ENCODE data around the gene ELL2. TPM values are rescaled to one million over a fixed set of nuclear protein-coding genes. Genes with fewer than 3 reads are reported as not detected.

ELL2 gene
- total RNA-seq, 2 donors from 2014 or later: 110 to 200 TPM

- Mint-ChIP-seq H3K27me3 (peaks cover 0 to 8% of the 10 kb centered on the region in 2 donors), H3K4me3 (no peak overlapping the region), H3K9me3 (no peaks in the 10 kb centered on the region), H3K4me1 (ENCODE audit: low read depth in 2 of 2) (no peaks in the 10 kb centered on the region), H3K36me3 (no peaks in the 10 kb centered on the region), H3K27ac (no peak overlapping the region)
- ATAC-seq (no peak), DNase-seq (ENCODE audit: low spot score) (no peak)
Measured at GRCh38 chr5:95989283-95990048, 27.8 kb upstream of the ELL2 start.

GRCh38 chr5:95988877-95989276 is 27.2 kb upstream of the ELL2 start:
- Mint-ChIP-seq H3K27me3 (peaks cover 0 to 8% of the 10 kb centered on the region in 2 donors), H3K36me3 (no peaks in the 10 kb centered on the region), H3K4me3 (no peak overlapping the region), H3K4me1 (ENCODE audit: low read depth in 2 of 2) (no peaks in the 10 kb centered on the region), H3K9me3 (no peaks in the 10 kb centered on the region), H3K27ac (no peak overlapping the region)
- DNase-seq (ENCODE audit: low spot score) (no peak), ATAC-seq (no peak)

GRCh38 chr5:95988094-95988493 is 26.4 kb upstream of the ELL2 start:
- DNase-seq (ENCODE audit: low spot score) (no peak), ATAC-seq (no peak)
- no peaks in the 10 kb centered on the region for H3K36me3 Mint-ChIP-seq
- no peak overlapping the region for H3K27ac Mint-ChIP-seq
- no peaks in the 10 kb centered on the region for H3K4me1 Mint-ChIP-seq (ENCODE audit: low read depth in 2 of 2)
- no peaks in the 10 kb centered on the region for H3K9me3 Mint-ChIP-seq
- H3K4me3 Mint-ChIP-seq: no peak overlapping the region
- H3K27me3 Mint-ChIP-seq: peaks cover 0 to 8% of the 10 kb centered on the region in 2 donors

GRCh38 chr5:95986937-95987520 is 25.4 kb upstream of the ELL2 start:
- DNase-seq (ENCODE audit: low spot score) (no peak), ATAC-seq (no peak)
- no peak overlapping the region for H3K27ac Mint-ChIP-seq
- no peaks in the 10 kb centered on the region for H3K9me3 Mint-ChIP-seq
- H3K4me1 Mint-ChIP-seq (ENCODE audit: low read depth in 2 of 2): no peaks in the 10 kb centered on the region
- H3K27me3 Mint-ChIP-seq: peaks cover 0 to 3% of the 10 kb centered on the region in 2 donors
- no peaks in the 10 kb centered on the region for H3K36me3 Mint-ChIP-seq
- H3K4me3 Mint-ChIP-seq: no peak overlapping the region

GRCh38 chr5:95986001-95986400 is 24.4 kb upstream of the ELL2 start:
- peaks cover 0 to 2% of the 10 kb centered on the region in 2 donors for H3K27me3 Mint-ChIP-seq
- no peaks in the 10 kb centered on the region for H3K4me1 Mint-ChIP-seq (ENCODE audit: low read depth in 2 of 2)
- H3K9me3 Mint-ChIP-seq: no peaks in the 10 kb centered on the region
- H3K36me3 Mint-ChIP-seq: no peaks in the 10 kb centered on the region
- no peak overlapping the region for H3K27ac Mint-ChIP-seq
- H3K4me3 Mint-ChIP-seq: no peak overlapping the region
- DNase-seq (ENCODE audit: low spot score) (no peak), ATAC-seq (no peak)

- DNase-seq (ENCODE audit: low spot score): no peak
- no peaks in the 10 kb centered on the region for H3K9me3 Mint-ChIP-seq
- H3K27me3 Mint-ChIP-seq: peaks cover 0 to 2% of the 10 kb centered on the region in 2 donors
- H3K4me1 Mint-ChIP-seq (ENCODE audit: low read depth in 2 of 2): peaks cover 0 to 4% of the 10 kb centered on the region in 2 donors
- H3K4me3 Mint-ChIP-seq: no peak overlapping the region
- no peak for ATAC-seq
- H3K27ac Mint-ChIP-seq: no peak overlapping the region
- no peaks in the 10 kb centered on the region for H3K36me3 Mint-ChIP-seq
Measured at GRCh38 chr5:95985249-95985648, 23.6 kb upstream of the ELL2 start.

- no peak for DNase-seq (ENCODE audit: low spot score)
- H3K9me3 Mint-ChIP-seq: no peaks in the 10 kb centered on the region
Measured at GRCh38 chr5:95984287-95984938, 22.8 kb upstream of the ELL2 start.

GRCh38 chr5:95983509-95983908 is 21.9 kb upstream of the ELL2 start:
- ATAC-seq: no peak
- no peak for DNase-seq (ENCODE audit: low spot score)
- H3K36me3 Mint-ChIP-seq: no peaks in the 10 kb centered on the region
- H3K9me3 Mint-ChIP-seq: no peaks in the 10 kb centered on the region
- no peak overlapping the region for H3K27ac Mint-ChIP-seq
- peaks cover 0 to 2% of the 10 kb centered on the region in 2 donors for H3K27me3 Mint-ChIP-seq
- no peak overlapping the region for H3K4me3 Mint-ChIP-seq
- peaks cover 0 to 4% of the 10 kb centered on the region in 2 donors for H3K4me1 Mint-ChIP-seq (ENCODE audit: low read depth in 2 of 2)

More at GRCh38 chr5:95984287-95984938, 22.8 kb upstream of the ELL2 start:
- Mint-ChIP-seq H3K27ac (no peak overlapping the region), H3K36me3 (no peaks in the 10 kb centered on the region), H3K4me1 (ENCODE audit: low read depth in 2 of 2) (peaks cover 0 to 4% of the 10 kb centered on the region in 2 donors), H3K4me3 (no peak overlapping the region), H3K27me3 (peaks cover 0 to 2% of the 10 kb centered on the region in 2 donors)
- ATAC-seq: no peak

GRCh38 chr5:95983080-95983479 is 21.4 kb upstream of the ELL2 start:
- Mint-ChIP-seq H3K27me3 (peaks cover 0 to 2% of the 10 kb centered on the region in 2 donors), H3K9me3 (no peaks in the 10 kb centered on the region), H3K36me3 (no peaks in the 10 kb centered on the region), H3K4me3 (no peak overlapping the region), H3K27ac (no peak overlapping the region), H3K4me1 (ENCODE audit: low read depth in 2 of 2) (peaks cover 0 to 4% of the 10 kb centered on the region in 2 donors)
- no peak for ATAC-seq
- no peak for DNase-seq (ENCODE audit: low spot score)

- peaks cover 21 to 23% of the 10 kb centered on the region in 2 donors for H3K4me1 Mint-ChIP-seq (ENCODE audit: low read depth in 2 of 2)
- H3K9me3 Mint-ChIP-seq: no peaks in the 10 kb centered on the region
- H3K27ac Mint-ChIP-seq: no peak overlapping the region
- no peak overlapping the region for H3K4me3 Mint-ChIP-seq
- no peaks in the 10 kb centered on the region for H3K36me3 Mint-ChIP-seq
- ATAC-seq: no peak
- H3K27me3 Mint-ChIP-seq: no peaks in the 10 kb centered on the region
- DNase-seq (ENCODE audit: low spot score): no peak
Measured at GRCh38 chr5:95976606-95977005, 15.0 kb upstream of the ELL2 start.

- ATAC-seq (no peak), DNase-seq (ENCODE audit: low spot score) (no peak)
- no peaks in the 10 kb centered on the region for H3K36me3 Mint-ChIP-seq
- no peak overlapping the region for H3K27ac Mint-ChIP-seq
- no peak overlapping the region for H3K4me3 Mint-ChIP-seq
- no peaks in the 10 kb centered on the region for H3K9me3 Mint-ChIP-seq
- H3K27me3 Mint-ChIP-seq: no peaks in the 10 kb centered on the region
- H3K4me1 Mint-ChIP-seq (ENCODE audit: low read depth in 2 of 2): peaks cover 21% of the 10 kb centered on the region in 2 donors
Measured at GRCh38 chr5:95975703-95976102, 14.1 kb upstream of the ELL2 start.

- peaks cover 19 to 21% of the 10 kb centered on the region in 2 donors for H3K4me1 Mint-ChIP-seq (ENCODE audit: low read depth in 2 of 2)
- peak; percentile 99 to 100 for ATAC-seq
- H3K27ac Mint-ChIP-seq: peak overlapping the region; percentile 76 to 83
- peak; percentile 92 for DNase-seq (ENCODE audit: low spot score)
- H3K36me3 Mint-ChIP-seq: no peaks in the 10 kb centered on the region
- H3K4me3 Mint-ChIP-seq: peak overlapping the region; percentile 61
- H3K27me3 Mint-ChIP-seq: no peaks in the 10 kb centered on the region
- peaks cover 2% of the 10 kb centered on the region for H3K9me3 Mint-ChIP-seq
Measured at GRCh38 chr5:95973793-95974325, 12.2 kb upstream of the ELL2 start.

GRCh38 chr5:95972196-95972595 is 10.5 kb upstream of the ELL2 start:
- Mint-ChIP-seq H3K27ac (no peak overlapping the region), H3K27me3 (no peaks in the 10 kb centered on the region), H3K4me1 (ENCODE audit: low read depth in 2 of 2) (peaks cover 19 to 21% of the 10 kb centered on the region in 2 donors), H3K9me3 (peaks cover 2% of the 10 kb centered on the region), H3K4me3 (no peak overlapping the region), H3K36me3 (no peaks in the 10 kb centered on the region)
- DNase-seq (ENCODE audit: low spot score) (no peak), ATAC-seq (no peak)

- no peak for ATAC-seq
- H3K9me3 Mint-ChIP-seq: peaks cover 2% of the 10 kb centered on the region
- H3K27ac Mint-ChIP-seq: no peak overlapping the region
Measured at GRCh38 chr5:95970359-95970704, 8.7 kb upstream of the ELL2 start.

More at GRCh38 chr5:95970359-95970704, 8.7 kb upstream of the ELL2 start:
- H3K36me3 Mint-ChIP-seq: no peaks in the 10 kb centered on the region
- peaks cover 21 to 22% of the 10 kb centered on the region in 2 donors for H3K4me1 Mint-ChIP-seq (ENCODE audit: low read depth in 2 of 2)
- no peak overlapping the region for H3K4me3 Mint-ChIP-seq
- DNase-seq (ENCODE audit: low spot score): no peak
- peaks cover 0 to 4% of the 10 kb centered on the region in 2 donors for H3K27me3 Mint-ChIP-seq

Data from natural killer cell treated with Interleukin-12 subunit alpha and Interleukin-12 subunit beta and Interleukin-15 and Interleukin-18, amount 100 ng/mL, for 72 hours (primary cell).